HG02852 (cell line): ENCODE results near the gene SOHLH2.

Source experiments
- ATAC-seq: cut with Tn5 transposase; IDR thresholded peaks from one replicate; pipeline ENCODE4 v1.9.1; 2021; ENCODE audit warnings: mild to moderate bottlenecking, moderate library complexity; ENCODE audit not compliant: unreplicated experiment

Gene SOHLH2

DNA sequence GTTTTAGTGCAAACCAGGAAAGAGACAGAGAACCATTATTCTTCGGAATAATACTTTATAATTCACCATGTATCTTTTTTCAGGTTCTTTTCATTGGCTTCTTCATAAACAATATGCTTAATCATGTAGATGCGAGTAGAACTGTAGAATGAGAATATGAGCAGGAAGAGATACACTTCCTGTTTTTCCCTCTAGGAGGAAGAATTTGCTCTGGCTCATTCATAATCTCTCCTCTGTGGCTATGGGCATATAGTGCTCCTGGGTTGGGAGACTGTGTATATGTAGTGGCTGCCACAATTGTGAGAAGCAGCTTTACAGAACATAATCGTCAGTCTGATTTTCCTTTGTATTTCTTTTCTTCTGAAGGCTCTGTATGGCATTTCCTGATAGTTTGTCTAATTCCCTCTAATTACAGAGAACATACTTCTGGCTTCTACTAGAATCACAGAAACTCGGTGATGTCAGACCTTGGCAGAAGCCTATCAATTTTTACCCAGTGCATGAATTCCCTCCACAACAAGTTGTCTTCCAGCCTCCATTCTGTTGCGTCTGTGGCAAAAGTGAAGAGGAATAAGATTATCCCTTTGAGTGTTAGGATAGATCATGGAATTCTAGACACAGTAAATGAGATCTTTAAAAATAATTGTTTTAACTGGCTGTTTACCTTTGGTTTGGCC, 80.3 kb downstream of the SOHLH2 start:
- no peak for ATAC-seq

DNA sequence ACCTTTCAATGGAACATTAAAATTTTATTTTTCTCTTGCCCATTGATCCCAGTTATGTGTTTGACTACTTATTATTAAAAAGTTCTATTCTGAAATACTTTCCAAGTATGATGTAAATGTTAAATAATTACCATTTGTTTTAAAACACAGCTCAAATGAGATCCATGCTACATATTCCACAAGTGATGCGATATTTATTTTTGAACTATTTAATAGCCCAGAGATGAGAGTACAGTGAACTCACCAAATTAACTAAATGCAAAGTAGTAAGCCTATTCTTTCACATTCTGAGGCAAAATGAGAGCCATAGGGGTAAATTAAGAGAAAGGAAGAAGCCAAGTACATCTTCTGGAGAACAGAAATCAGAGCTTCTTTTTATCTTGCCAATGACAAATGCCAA, 82.0 kb downstream of the SOHLH2 start:
- ATAC-seq, result no peak

DNA sequence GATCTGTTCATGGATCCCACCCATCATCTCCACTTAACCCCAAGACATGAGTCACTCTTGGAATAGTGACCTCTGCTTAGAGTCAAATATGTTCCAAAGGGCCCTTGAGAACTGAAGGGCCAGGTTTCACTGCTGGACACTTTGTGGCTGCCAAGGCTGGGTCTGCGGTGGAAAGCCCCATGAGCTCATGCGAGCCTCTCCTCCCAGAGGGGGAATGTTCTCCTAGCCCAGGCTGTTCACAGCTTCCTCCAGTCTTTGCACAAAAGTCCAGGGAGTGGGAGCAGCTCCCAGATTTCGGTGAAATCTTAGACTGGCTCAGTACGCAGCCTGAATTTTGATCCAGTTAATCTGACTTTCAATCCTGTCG, 82.4 kb downstream of the SOHLH2 start:
- no peak for ATAC-seq

DNA sequence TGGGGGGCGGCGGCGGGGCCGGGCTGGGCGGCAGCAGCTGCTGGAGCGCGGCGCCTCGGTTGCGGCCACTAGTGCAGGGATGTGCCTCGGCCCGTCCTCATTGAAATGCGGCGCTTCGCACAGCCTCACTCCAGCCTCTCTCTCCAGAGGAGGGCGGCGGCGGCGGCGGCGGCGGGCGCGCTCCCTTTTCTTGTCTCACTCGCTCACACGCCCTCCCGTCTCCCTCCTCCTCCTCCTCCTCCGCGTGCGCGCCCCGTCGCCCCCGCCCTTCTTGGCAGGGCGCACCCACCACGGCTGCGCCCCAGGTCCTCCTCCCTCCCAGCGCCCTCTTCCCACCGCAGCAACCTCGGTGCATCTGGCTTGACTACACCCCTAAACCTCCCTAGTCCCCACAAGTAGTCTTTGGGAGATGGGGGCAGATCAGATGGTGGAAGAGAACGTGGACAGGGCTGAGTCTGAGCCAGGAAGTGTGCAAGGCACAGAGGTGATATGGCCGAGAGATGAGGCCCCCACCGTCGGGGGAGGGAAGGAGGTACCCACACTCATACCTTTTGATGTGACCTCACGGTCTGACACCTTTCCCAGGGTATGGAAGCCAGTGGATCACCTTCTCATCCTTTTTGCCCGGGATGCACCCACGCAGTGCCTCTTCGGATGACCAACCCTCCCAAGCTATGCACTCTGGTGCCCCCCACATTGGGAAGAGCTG, 83.0 kb downstream of the SOHLH2 start, which contains the start of gene DCLK1:
Gene DCLK1 (minus strand): TSS at position 161 of the 709 bp plus-strand sequence.
- ATAC-seq, result no peak

DNA sequence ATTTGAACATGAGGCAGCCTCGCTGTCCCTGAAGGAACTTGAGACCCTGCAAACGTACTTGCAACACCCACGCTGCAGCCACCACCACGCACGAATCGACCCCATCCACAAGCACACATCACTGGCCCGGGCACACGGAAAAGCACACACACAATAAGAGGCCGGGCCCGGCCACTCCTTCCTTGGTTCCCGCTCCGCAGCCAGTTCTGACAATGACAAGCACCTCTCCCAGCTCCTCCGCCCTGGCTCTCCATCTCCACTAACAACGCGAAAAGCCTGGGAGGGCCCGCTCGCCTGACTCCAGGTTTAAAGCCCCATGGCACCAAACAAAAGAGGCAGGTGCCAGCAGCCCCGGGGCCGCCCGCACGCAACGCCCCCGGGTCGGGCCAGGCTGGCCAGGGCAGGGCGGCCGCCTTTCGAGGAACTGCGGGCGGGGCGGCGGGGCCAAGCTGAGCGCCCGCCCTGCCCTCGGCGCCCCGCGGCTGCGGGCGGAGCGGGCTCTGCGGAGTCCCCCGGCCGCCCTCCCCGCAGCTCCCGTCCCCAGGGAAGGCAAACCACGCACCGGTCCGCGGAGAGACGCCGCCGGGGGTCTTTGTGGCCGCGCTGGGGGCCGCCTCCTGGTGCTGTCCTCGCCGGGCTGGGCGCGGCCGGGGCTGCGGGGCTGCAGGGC, 83.7 kb downstream of the SOHLH2 start:
- no peak for ATAC-seq

DNA sequence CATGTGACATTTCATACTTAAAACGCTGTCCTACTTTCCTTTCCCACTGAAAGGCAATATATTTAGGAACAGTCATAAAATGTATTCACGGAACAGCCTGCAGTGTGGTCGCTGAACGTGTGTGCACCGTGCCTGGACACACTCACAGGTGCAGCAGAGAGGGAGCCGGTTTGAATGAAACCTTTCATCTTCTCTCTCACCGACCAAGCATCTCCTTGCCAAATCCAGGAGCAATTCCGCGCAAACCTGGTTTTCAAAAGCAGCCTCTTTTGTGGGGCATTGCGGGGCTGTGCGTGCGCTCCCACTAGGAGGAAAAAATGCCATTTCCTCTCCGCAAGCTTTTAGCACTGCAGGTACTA, 84.2 kb downstream of the SOHLH2 start:
- no peak for ATAC-seq

DNA sequence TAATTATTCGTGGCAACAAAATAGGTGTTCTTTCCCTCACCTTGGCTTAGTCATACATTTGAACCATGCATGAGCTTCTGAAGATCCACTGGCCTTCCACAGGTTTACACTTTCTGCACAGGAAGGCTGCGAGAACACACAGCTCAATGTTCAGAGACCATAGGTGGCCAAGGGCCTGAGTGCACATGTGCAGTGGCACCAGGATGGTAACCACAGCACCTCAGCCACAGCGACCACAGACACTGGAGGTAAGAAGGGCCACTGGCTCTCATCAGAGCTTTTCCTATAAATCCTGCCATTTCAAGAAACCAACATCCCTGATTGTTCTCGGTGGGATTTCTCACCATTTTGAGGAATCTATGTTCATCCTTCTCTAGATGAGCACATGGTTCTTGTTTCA, 84.8 kb downstream of the SOHLH2 start:
- ATAC-seq, result no peak

DNA sequence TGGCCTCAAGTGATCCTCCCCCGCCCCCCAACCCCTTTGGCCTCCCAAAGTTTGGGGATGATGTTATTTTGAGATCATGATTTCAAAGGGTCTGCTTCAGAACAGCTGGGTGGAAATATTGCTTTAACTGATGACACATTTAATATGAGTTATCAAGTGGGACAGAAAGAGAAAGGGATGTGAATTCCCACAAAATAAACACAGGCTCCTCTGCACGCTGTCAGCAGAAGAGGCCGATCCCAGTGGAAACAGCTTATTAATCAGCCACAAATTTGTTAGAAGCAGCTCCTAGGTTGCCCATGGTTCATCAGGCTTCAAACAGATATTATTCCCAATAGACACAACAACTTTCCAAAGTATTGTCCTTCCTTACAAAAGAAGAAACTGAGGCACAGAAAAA, 87.9 kb downstream of the SOHLH2 start:
- ATAC-seq, result no peak

DNA sequence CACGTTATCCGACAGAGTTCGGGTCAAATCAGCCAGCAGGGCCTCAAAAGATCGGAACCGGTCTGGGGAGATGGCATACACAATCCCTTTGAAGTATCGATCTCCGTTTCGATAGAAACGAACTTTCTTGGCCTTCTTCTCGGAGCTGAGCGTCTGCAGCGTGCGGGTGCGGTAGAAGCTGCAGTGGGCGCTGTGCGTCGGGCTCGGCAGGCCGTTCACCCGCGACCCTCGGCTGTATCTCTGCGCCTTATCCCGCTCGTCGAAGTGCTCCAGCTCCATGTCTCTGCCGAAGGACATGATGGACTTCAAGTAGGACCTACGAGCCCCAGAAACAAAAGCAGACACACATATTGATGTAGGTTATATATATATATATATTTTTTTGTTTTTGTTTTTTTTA, 88.5 kb downstream of the SOHLH2 start:
- no peak for ATAC-seq

DNA sequence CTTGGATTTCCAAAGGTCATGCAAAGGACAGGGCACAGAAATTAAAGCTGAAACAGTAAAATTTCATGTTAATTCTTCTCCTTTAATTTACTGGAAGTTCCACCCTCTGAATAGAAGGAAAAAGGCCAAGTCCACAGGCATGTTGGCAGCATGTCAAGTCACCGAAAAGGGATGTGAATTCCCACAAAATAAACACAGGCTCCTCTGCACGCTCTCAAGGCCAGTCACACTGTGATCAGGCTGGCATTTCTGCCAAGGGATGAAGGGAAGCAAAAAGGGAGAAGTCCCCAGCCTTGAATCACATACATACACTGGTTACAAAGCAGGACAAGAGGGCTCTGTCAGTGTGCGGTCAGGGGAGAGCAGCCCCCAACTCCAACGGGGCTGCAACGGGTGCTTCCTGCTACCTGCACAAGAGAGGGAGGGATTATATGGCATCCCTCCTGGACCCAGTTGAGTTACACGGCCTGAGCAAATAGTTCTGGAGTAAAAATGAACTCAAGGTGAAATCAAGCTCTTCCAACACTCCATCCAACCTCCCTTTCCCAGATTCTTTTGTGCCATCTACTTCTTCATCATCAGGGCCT, 90.0 kb downstream of the SOHLH2 start:
- no peak for ATAC-seq
